HUES6 (cell line): ENCODE data around the gene PCBP4.

ENCODE experiments used
- H3K27ac ChIP-seq: 2 replicates; pipeline ENCODE4 v1.7.0; 2013; ENCODE audit warnings: low read depth, mild to moderate bottlenecking, low read length, inconsistent platforms
- H3K27me3 ChIP-seq: 2 replicates; pipeline ENCODE4 v1.6.1; 2013; ENCODE audit warnings: low read length; ENCODE audit not compliant: control insufficient read depth, insufficient read depth
- H3K36me3 ChIP-seq: 2 replicates; pipeline ENCODE4 v1.6.1; 2013; ENCODE audit warnings: low read length; ENCODE audit not compliant: control insufficient read depth, insufficient read depth
- H3K4me1 ChIP-seq: 2 replicates; pipeline ENCODE4 v1.6.1; 2013; ENCODE audit warnings: low read length; ENCODE audit not compliant: control insufficient read depth, insufficient read depth
- H3K4me3 ChIP-seq: 2 replicates; pipeline ENCODE4 v1.5.1; 2013; ENCODE audit warnings: low read depth, low read length
- H3K9ac ChIP-seq: one replicate; pipeline ENCODE4 v1.6.1; 2013; ENCODE audit warnings: mild to moderate bottlenecking, low read length
- H3K9me3 ChIP-seq: 2 replicates; pipeline ENCODE4 v1.6.1; 2013; ENCODE audit warnings: low read depth, low read length; ENCODE audit not compliant: control insufficient read depth, insufficient read depth

The PCBP4 gene

GRCh38 chr3:51941798-51942602 lies 25.3 kb downstream of the PCBP4 start, which contains the start of the genes PARP3 and RRP9:
Gene PARP3 (plus strand): TSS chr3:51942363. CDS start chr3:51943356, 993 bp downstream.
Gene RRP9 (minus strand): TSS chr3:51941904. CDS start chr3:51941867, 37 bp downstream.
- peak within 1 kb of the TSS; percentile 93 for H3K4me3 ChIP-seq
- no peaks in the 10 kb centered on the region for H3K9me3 ChIP-seq
- H3K36me3 ChIP-seq = peaks cover 25% of the 10 kb centered on the region
- H3K4me1 ChIP-seq = peaks cover 19% of the 10 kb centered on the region
- no peaks in the 10 kb centered on the region for H3K27me3 ChIP-seq
- H3K9ac ChIP-seq = peak within 1 kb of the TSS; percentile 90
- H3K27ac ChIP-seq = peak within 1 kb of the TSS; percentile 69; the same call in 1 of the 2 replicates

GRCh38 chr3:51941463-51941797 lies 25.8 kb downstream of the PCBP4 start:
- peak overlapping the region; percentile 69; the same call in 1 of the 2 replicates for H3K27ac ChIP-seq
- no peaks in the 10 kb centered on the region for H3K27me3 ChIP-seq
- no peaks in the 10 kb centered on the region for H3K9me3 ChIP-seq
- H3K4me1 ChIP-seq = peaks cover 19% of the 10 kb centered on the region
- peaks cover 30% of the 10 kb centered on the region for H3K36me3 ChIP-seq
- H3K4me3 ChIP-seq = peak overlapping the region; percentile 93
- H3K9ac ChIP-seq = peak overlapping the region; percentile 90

- peaks cover 19% of the 10 kb centered on the region for H3K4me1 ChIP-seq
- peak overlapping the region; percentile 69; the same call in 1 of the 2 replicates for H3K27ac ChIP-seq
These were observed 26.4 kb downstream of the PCBP4 start for GRCh38 chr3:51940648-51941462.

GRCh38 chr3:51938780-51939425 lies 28.4 kb downstream of the PCBP4 start:
- Histone ChIP-seq H3K36me3 (peaks cover 55% of the 10 kb centered on the region), H3K9ac (no peak overlapping the region), H3K4me1 (peaks cover 19% of the 10 kb centered on the region), H3K27ac (no peak overlapping the region), H3K4me3 (no peak overlapping the region), H3K27me3 (no peaks in the 10 kb centered on the region), H3K9me3 (no peaks in the 10 kb centered on the region)

More at GRCh38 chr3:51940648-51941462, 26.4 kb downstream of the PCBP4 start:
- H3K36me3 ChIP-seq = peaks cover 36% of the 10 kb centered on the region
- H3K9ac ChIP-seq = peak overlapping the region; percentile 90
- no peaks in the 10 kb centered on the region for H3K9me3 ChIP-seq
- no peaks in the 10 kb centered on the region for H3K27me3 ChIP-seq
- peak overlapping the region; percentile 93 for H3K4me3 ChIP-seq

- Histone ChIP-seq H3K27me3 (no peaks in the 10 kb centered on the region), H3K4me3 (no peak overlapping the region), H3K36me3 (peaks cover 66% of the 10 kb centered on the region), H3K9ac (no peak overlapping the region), H3K4me1 (peaks cover 15% of the 10 kb centered on the region), H3K9me3 (no peaks in the 10 kb centered on the region), H3K27ac (no peak overlapping the region)
These were observed 29.4 kb downstream of the PCBP4 start for GRCh38 chr3:51937611-51938450.

- Histone ChIP-seq H3K36me3 (peaks cover 71% of the 10 kb centered on the region), H3K4me3 (no peak overlapping the region), H3K4me1 (peaks cover 8% of the 10 kb centered on the region), H3K27me3 (no peaks in the 10 kb centered on the region), H3K27ac (no peak overlapping the region), H3K9me3 (no peaks in the 10 kb centered on the region), H3K9ac (no peak overlapping the region)
These were observed 30.2 kb downstream of the PCBP4 start for GRCh38 chr3:51937014-51937413.

- Histone ChIP-seq H3K4me3 (no peak overlapping the region), H3K27ac (no peak overlapping the region), H3K4me1 (peaks cover 8% of the 10 kb centered on the region), H3K9ac (no peak overlapping the region), H3K36me3 (peaks cover 72% of the 10 kb centered on the region), H3K27me3 (no peaks in the 10 kb centered on the region), H3K9me3 (no peaks in the 10 kb centered on the region)
These were observed 31.1 kb downstream of the PCBP4 start for GRCh38 chr3:51935886-51936755.

- no peak overlapping the region for H3K27ac ChIP-seq
- H3K4me1 ChIP-seq = 0 out of 2 replicates have a peak, but pooled peaks cover under 1% of the 10 kb centered on the region
- no peak overlapping the region for H3K4me3 ChIP-seq
- H3K36me3 ChIP-seq = peaks cover 76% of the 10 kb centered on the region
- no peak overlapping the region for H3K9ac ChIP-seq
- no peaks in the 10 kb centered on the region for H3K9me3 ChIP-seq
- H3K27me3 ChIP-seq = no peaks in the 10 kb centered on the region
These were observed 32.0 kb downstream of the PCBP4 start for GRCh38 chr3:51934991-51935885.
